SK-N-SH treated with all-trans-retinoic acid at 6 μM for 48 hours (cell line): Measurements from ENCODE around the gene IQCM.

Source experiments
- ARNTL ChIP-seq: fragments of 450-650 bp; formaldehyde crosslinking; IDR thresholded peaks from 2 replicates; pipeline ENCODE4 v1.5.0; 2020; ENCODE audit warnings: low read depth, mild to moderate bottlenecking, moderate library complexity, borderline replicate concordance
- BACH2 ChIP-seq: fragments of 250-450 bp; sonication (Bioruptor Pico); IDR thresholded peaks from 2 replicates; pipeline ENCODE4 v1.9.0; 2021; ENCODE audit warnings: mild to moderate bottlenecking, borderline replicate concordance
- ISL1 ChIP-seq: fragments of 250-450 bp; sonication (Bioruptor Pico); IDR thresholded peaks from 2 replicates; pipeline ENCODE4 v2.1.2; 2022; ENCODE audit warnings: mild to moderate bottlenecking, moderate library complexity
- PATZ1 ChIP-seq: fragments of 250-450 bp; sonication (Bioruptor Pico); IDR thresholded peaks from 2 replicates; pipeline ENCODE4 v1.8.0; 2020; ENCODE audit warnings: mild to moderate bottlenecking, moderate library complexity, borderline replicate concordance
- POU6F1 ChIP-seq: fragments of 250-450 bp; sonication (Bioruptor Pico); IDR thresholded peaks from 2 replicates; pipeline ENCODE4 v1.8.0; 2021; ENCODE audit warnings: low read depth, mild to moderate bottlenecking, moderate library complexity, borderline replicate concordance
- PPARA ChIP-seq: fragments of 250-450 bp; sonication (Bioruptor Pico); IDR thresholded peaks from 2 replicates; pipeline ENCODE4 v1.5.0; 2020; ENCODE audit warnings: mild to moderate bottlenecking, borderline replicate concordance
- RARB ChIP-seq: fragments of 250-450 bp; sonication (Bioruptor Pico); IDR thresholded peaks from 2 replicates; pipeline ENCODE4 v1.8.0; 2021; ENCODE audit warnings: mild to moderate bottlenecking, moderate library complexity
- TCF4 ChIP-seq: fragments of 250-450 bp; sonication (Bioruptor Pico); IDR thresholded peaks from 2 replicates; pipeline ENCODE4 v1.8.0; 2021; ENCODE audit warnings: mild to moderate bottlenecking, moderate library complexity, borderline replicate concordance
- TSHZ2 ChIP-seq: fragments of 250-450 bp; sonication (Bioruptor Pico); IDR thresholded peaks from 2 replicates; pipeline ENCODE4 v1.5.0; 2020; ENCODE audit warnings: mild to moderate bottlenecking, moderate library complexity
- ZFP3 ChIP-seq: fragments of 250-450 bp; sonication (Bioruptor Pico); IDR thresholded peaks from 2 replicates; pipeline ENCODE4 v1.5.0; 2020; ENCODE audit warnings: mild to moderate bottlenecking, moderate library complexity
- ZFP30 ChIP-seq: fragments of 450-650 bp; formaldehyde crosslinking; IDR thresholded peaks from 2 replicates; pipeline ENCODE4 v1.5.0; 2022; ENCODE audit warnings: mild to moderate bottlenecking, moderate library complexity
- ZNF8 ChIP-seq: fragments of 450-650 bp; formaldehyde crosslinking; IDR thresholded peaks from 2 replicates; pipeline ENCODE4 v1.5.0; 2020; ENCODE audit warnings: mild to moderate bottlenecking, moderate library complexity

- TF ChIP-seq PPARA (CRISPR knock-in tag) (no peak), ZFP3 (CRISPR knock-in tag) (no peak), POU6F1 (CRISPR knock-in tag) (no peak), BACH2 (no peak), RARB (no peak), ISL1 (CRISPR knock-in tag) (no peak), TSHZ2 (CRISPR knock-in tag) (no peak), ARNTL (no peak), PATZ1 (CRISPR knock-in tag) (no peak), TCF4 (CRISPR knock-in tag) (no peak), ZNF8 (CRISPR knock-in tag) (no peak), ZFP30 (CRISPR knock-in tag) (no peak)
Observed at GRCh38 chr4:149353241-149353640, 462.4 kb downstream of the IQCM start.
